Gastrocnemius medialis (tissue), 4 donors: ENCODE measurements around the gene NSMCE3. TPM values are rescaled to one million over a fixed set of nuclear protein-coding genes. Genes with fewer than 3 reads are reported as not detected.

ENCODE experiments used
- ATAC-seq, 2 donors: fragments of 150-250 bp; one replicate each; pipeline ENCODE4 v1.9.1; 2016
- DNase-seq, 2 donors: peaks; one replicate each; pipeline ENCODE4 v3.0.0-alpha.2; 2019
- H3K27ac ChIP-seq, 4 donors: fragments of 200-600 bp; sonication (generic); 1 replicate in 1 of 4; 2 replicates in 3 of 4; pipeline ENCODE4 v1.5.1; 2016 to 2018; ENCODE audit warnings: mild to moderate bottlenecking in 2 of 4, moderate library complexity in 1 of 4
- H3K27me3 ChIP-seq, 3 donors: fragments of 200-600 bp; sonication (generic) in 2 of 3; 1 replicate in 1 of 3; 2 replicates in 2 of 3; pipeline versions ENCODE4 v1.5.1 to v1.6.0; 2016 to 2019; ENCODE audit warnings: mild to moderate bottlenecking in 1 of 3, moderate library complexity in 1 of 3
- H3K36me3 ChIP-seq, 2 donors: fragments of 200-600 bp; sonication (generic) in 1 of 2; one replicate each; pipeline ENCODE4 v1.5.1; 2017 to 2018
- H3K4me1 ChIP-seq, 2 donors: fragments of 200-600 bp; sonication (generic) in 1 of 2; one replicate each; pipeline ENCODE4 v1.5.1; 2016 to 2017; ENCODE audit warnings: mild to moderate bottlenecking in 2 of 2
- H3K4me3 ChIP-seq, 4 donors: fragments of 200-600 bp; sonication (generic) in 3 of 4; 1 replicate in 1 of 4; 2 replicates in 3 of 4; pipeline ENCODE4 v1.5.1; 2016 to 2019; ENCODE audit warnings: mild to moderate bottlenecking in 2 of 4
- H3K9me3 ChIP-seq, 3 donors: fragments of 200-600 bp; sonication (generic) in 2 of 3; 1 replicate in 1 of 3; 2 replicates in 2 of 3; pipeline ENCODE4 v1.5.1; 2016 to 2019
- CTCF ChIP-seq, 5 experiments: fragments of 450-650 bp in 3 of 5; fragments of 200-600 bp in 2 of 5; sonication (generic) in 2 of 5; IDR thresholded peaks in 4 of 5; conservative IDR thresholded peaks in 1 of 5; 1 replicate in 4 of 5; 2 replicates in 1 of 5; pipeline ENCODE4 v1.5.1; 2016 to 2019; ENCODE audit warnings: antibody characterized with exemption in 5 of 5, mild to moderate bottlenecking in 3 of 5, moderate library complexity in 3 of 5
- POLR2A ChIP-seq, 2 donors: fragments of 450-650 bp; IDR thresholded peaks; one replicate each; pipeline ENCODE4 v1.6.1; 2017; ENCODE audit warnings: antibody characterized with exemption in 2 of 2, mild to moderate bottlenecking in 2 of 2, moderate library complexity in 2 of 2
- in situ Hi-C, 4 donors: fragments of 200-750 bp; cut with MboI; loops; one replicate each; pipeline versions ENCODE4 v1.15.0 to v1.8.0; 2017; ENCODE audit warnings: low sequenced_read_pairs in 4 of 4
- intact Hi-C: fragments of 100-400 bp; cut with DNase I; formaldehyde crosslinking; loops from one replicate; pipeline ENCODE4 v1.15.1; 2023; ENCODE audit warnings: low total_unique reads
- total RNA-seq, 4 donors: library from RNA; depleted of rRNA; stranded (reverse); fragments of >200 nt; gene quantifications; one replicate each; pipeline versions ENCODE4 v1.1.0 to v1.2.3, GENCODE V29; 2016

NSMCE3 gene
- total RNA-seq, 4 donors from 2014 or later = 5.8 to 9.5 (median 6.7) TPM

DNA sequence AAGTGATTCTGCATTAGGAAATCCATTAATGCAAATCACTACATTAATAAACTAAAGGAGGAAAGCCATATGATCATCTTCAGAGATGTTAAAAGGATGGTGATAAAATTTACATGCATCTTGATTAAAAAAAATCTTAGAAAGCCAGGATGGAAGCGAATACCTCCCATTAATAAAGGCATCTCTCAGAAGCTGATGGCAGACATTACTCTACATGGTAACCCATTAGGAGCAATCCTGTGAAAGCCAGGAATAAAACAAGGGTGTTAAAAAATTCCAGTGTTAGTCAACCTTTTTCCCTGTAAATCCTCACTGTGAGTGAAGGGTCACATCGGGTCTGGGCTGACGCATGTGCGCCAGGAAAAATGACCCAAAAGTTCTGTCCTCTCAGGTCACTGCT is 25.5 kb downstream of the NSMCE3 start:
- Histone ChIP-seq H3K4me3 (no peak overlapping the region), H3K27ac (no peak overlapping the region), H3K36me3 (no peaks in the 10 kb centered on the region), H3K9me3 (no peaks in the 10 kb centered on the region), H3K27me3 (peaks cover 0 to 4% (median 0%) of the 10 kb centered on the region in 3 donors), H3K4me1 (no peaks in the 10 kb centered on the region)
- ATAC-seq (no peak), DNase-seq (no peak)
- no peak for TF ChIP-seq CTCF (IDR thresholded peaks at IDR 0.05 in 4 of 5, conservative IDR thresholded peaks at IDR 0.05 in 1 of 5)
- TF ChIP-seq POLR2A (IDR thresholded peaks at IDR 0.05) = no peak
- intact Hi-C loops (no loop called here), in situ Hi-C loops (no loop called here)

- Histone ChIP-seq H3K4me1 (no peaks in the 10 kb centered on the region), H3K4me3 (no peak overlapping the region), H3K36me3 (no peaks in the 10 kb centered on the region), H3K9me3 (no peaks in the 10 kb centered on the region), H3K27ac (no peak overlapping the region), H3K27me3 (no peaks in the 10 kb centered on the region)
- DNase-seq = no peak
- in situ Hi-C loops (no loop called here), intact Hi-C loops (no loop called here)
- no peak for TF ChIP-seq POLR2A (IDR thresholded peaks at IDR 0.05)
- no peak for TF ChIP-seq CTCF (IDR thresholded peaks at IDR 0.05 in 4 of 5, conservative IDR thresholded peaks at IDR 0.05 in 1 of 5)
- ATAC-seq = no peak
These were observed 27.0 kb downstream of the NSMCE3 start for GRCh38 chr15:29242456-29243242.

DNA sequence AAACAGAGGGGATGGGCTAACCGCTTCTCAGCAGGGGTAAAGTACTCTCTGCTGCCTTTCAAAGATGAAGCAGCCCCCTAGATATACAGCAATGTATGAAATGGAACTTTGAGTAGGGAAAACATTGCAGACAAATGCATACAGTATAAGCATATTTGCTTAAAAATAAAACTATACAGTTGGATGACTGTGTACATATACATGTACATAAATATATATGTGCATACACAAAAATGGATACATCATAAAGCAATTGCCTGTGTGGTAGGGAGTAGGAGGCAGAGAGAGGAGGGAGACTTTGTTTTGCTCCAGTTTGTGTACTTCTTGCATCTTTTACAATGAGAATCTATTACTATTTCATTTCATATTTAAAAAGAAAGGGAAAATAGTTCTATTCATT is 28.4 kb downstream of the NSMCE3 start:
- no peaks in the 10 kb centered on the region for H3K36me3 ChIP-seq
- no peaks in the 10 kb centered on the region for H3K27me3 ChIP-seq
- TF ChIP-seq POLR2A (IDR thresholded peaks at IDR 0.05) (no peak), CTCF (IDR thresholded peaks at IDR 0.05 in 4 of 5, conservative IDR thresholded peaks at IDR 0.05 in 1 of 5) (no peak)
- DNase-seq = no peak
- H3K9me3 ChIP-seq = no peaks in the 10 kb centered on the region
- no peak overlapping the region for H3K4me3 ChIP-seq
- no peak for ATAC-seq
- in situ Hi-C loops (no loop called here), intact Hi-C loops (no loop called here)
- no peaks in the 10 kb centered on the region for H3K4me1 ChIP-seq
- no peak overlapping the region for H3K27ac ChIP-seq

DNA sequence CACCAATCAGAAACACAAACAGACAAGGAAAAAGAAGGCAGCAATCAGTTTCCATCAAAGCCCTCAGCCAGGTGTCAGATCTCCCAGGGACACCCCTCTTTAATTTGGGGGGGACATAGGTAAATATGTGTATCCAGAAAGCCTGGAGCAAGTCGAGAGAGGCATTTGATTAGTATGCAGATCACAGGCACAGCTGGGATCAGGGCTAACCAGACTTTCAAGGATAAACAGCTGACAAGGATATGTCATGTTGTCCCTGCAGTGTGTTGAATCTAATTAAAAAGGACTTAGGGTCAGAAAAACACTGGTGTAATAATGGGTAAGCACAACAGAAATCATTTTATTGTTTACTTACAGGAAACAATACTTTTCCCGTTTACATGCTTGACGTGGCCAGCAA is 30.2 kb downstream of the NSMCE3 start:
- DNase-seq (no peak), ATAC-seq (no peak)
- TF ChIP-seq POLR2A (IDR thresholded peaks at IDR 0.05) = no peak
- no peak for TF ChIP-seq CTCF (IDR thresholded peaks at IDR 0.05 in 4 of 5, conservative IDR thresholded peaks at IDR 0.05 in 1 of 5)
- Histone ChIP-seq H3K9me3 (peaks cover 0 to 4% (median 0%) of the 10 kb centered on the region in 3 donors), H3K4me1 (no peaks in the 10 kb centered on the region), H3K36me3 (no peaks in the 10 kb centered on the region), H3K27me3 (no peaks in the 10 kb centered on the region), H3K4me3 (no peak overlapping the region), H3K27ac (no peak overlapping the region)
- in situ Hi-C loops (no loop called here), intact Hi-C loops (no loop called here)
